Adipocyte (in vitro differentiated cells): ENCODE results near the gene SNRNP200.

Source experiments
- DNase-seq: peaks from one replicate; pipeline ENCODE4 v3.0.0-alpha.2; 2015; ENCODE audit warnings: low read depth
- H3K27me3 ChIP-seq: replicated peaks from 2 replicates; pipeline ENCODE4 v1.7.0; 2013; ENCODE audit warnings: mild to moderate bottlenecking, low read length, moderate library complexity; ENCODE audit not compliant: control insufficient read depth, insufficient read depth
- H3K36me3 ChIP-seq: 2 replicates; pipeline ENCODE4 v1.7.0; 2013; ENCODE audit warnings: low read length, mild to moderate bottlenecking, moderate library complexity; ENCODE audit not compliant: control insufficient read depth, insufficient read depth, severe bottlenecking
- H3K4me1 ChIP-seq: 2 replicates; pipeline ENCODE4 v1.7.0; 2013; ENCODE audit warnings: mild to moderate bottlenecking, low read length, moderate library complexity; ENCODE audit not compliant: control insufficient read depth, insufficient read depth
- H3K4me3 ChIP-seq: 2 replicates; pipeline ENCODE4 v1.7.0; 2013; ENCODE audit warnings: mild to moderate bottlenecking, low read length, moderate library complexity
- H3K9ac ChIP-seq: 2 replicates; pipeline ENCODE4 v1.7.0; 2013; ENCODE audit warnings: mild to moderate bottlenecking, low read length, moderate library complexity
- H3K9me3 ChIP-seq: 2 replicates; pipeline ENCODE4 v1.7.0; 2013; ENCODE audit warnings: mild to moderate bottlenecking, low read length, moderate library complexity; ENCODE audit not compliant: control insufficient read depth

Gene SNRNP200

DNA sequence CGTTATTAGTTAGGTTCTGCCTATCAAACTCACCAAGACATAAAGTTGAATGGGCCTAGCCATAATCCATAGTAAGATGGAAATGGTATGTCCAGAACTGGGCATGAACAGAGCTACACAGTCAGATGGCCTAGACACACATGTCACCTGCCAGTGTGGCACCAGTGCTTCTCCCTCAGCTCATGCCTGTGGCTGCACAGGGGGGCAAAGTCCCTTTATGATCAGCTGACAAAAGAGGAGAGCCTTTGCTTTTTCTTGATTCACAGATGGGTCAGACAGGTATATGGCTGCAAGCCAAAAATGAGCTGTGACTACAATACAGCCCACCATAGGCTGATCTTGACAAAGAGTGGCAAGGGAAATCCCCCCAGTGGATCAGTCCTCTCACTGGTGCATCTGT, 68.5 kb downstream of the SNRNP200 start:
- Histone ChIP-seq H3K36me3 (peaks cover 12% of the 10 kb centered on the region), H3K9me3 (no peaks in the 10 kb centered on the region), H3K4me1 (peaks cover 18% of the 10 kb centered on the region), H3K9ac (no peak overlapping the region), H3K4me3 (no peak overlapping the region), H3K27me3 (no peaks in the 10 kb centered on the region)
- DNase-seq = no peak

DNA sequence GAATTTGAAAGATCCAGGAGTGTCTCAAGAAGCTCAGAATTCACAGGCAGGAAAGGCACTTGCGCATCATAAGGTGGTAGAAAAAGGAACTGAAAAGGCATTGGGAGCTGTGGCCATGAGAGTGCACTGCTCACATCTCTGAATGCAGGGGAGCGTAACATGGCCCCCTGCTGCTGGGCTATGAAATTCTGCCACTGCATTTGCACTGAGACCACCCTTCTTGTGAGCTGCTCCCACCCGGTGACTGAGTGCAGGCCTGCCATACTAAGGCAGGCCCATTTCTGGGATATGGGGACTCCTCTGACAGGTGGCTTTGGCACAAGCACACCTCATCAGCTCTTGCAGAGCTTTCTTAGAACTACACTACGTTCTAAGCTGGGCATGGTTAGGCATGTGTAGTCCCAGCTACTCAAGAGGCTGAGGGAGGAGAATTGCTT, 71.4 kb downstream of the SNRNP200 start:
- H3K36me3 ChIP-seq = peaks cover 5% of the 10 kb centered on the region
- no peak for DNase-seq
- no peaks in the 10 kb centered on the region for H3K4me1 ChIP-seq

DNA sequence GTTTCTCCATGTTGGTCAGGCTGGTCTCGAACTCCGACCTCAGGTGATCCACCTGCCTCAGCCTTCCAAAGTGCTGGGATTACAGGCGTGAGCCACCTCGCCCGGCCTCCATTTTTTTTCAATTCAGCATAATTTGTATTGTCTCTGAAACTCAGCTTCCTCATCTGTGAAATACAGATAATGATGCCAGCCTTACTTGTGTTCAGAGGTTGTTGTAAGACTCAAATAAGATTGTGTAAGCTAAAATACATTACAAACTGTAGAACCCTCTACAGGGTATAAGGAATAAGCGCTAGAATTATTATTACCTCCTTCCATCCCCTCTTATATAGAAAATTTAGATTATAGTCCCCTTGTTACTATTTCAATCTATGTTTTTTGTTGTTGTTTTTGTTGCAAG, 71.9 kb downstream of the SNRNP200 start:
- H3K36me3 ChIP-seq = peaks cover 5% of the 10 kb centered on the region
- no peak overlapping the region for H3K4me3 ChIP-seq
- no peak overlapping the region for H3K9ac ChIP-seq
- H3K27me3 ChIP-seq = no peaks in the 10 kb centered on the region
- H3K9me3 ChIP-seq = no peaks in the 10 kb centered on the region
- no peaks in the 10 kb centered on the region for H3K4me1 ChIP-seq
- DNase-seq = no peak

More for the DNA sequence above, 71.4 kb downstream of the SNRNP200 start:
- Histone ChIP-seq H3K9ac (no peak overlapping the region), H3K4me3 (no peak overlapping the region), H3K9me3 (no peaks in the 10 kb centered on the region), H3K27me3 (no peaks in the 10 kb centered on the region)

DNA sequence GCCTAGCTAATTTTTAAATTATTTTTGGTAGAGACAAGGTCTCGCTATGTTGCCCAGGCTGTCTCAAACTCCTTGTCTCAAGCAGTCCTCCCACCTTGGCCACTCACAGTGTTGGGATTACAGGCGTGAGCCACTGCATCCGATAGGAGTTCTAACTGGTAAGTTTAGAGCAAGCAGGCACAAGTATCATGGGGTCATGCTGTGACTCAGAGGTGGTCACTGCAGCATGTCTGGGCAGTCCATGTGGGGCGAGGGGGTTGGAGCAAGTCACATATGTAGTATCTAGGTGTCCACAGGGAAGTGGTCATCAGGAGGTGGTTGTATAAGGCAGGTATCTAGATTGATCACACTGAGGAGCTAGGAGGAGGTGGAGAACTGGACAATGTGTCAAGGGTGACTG, 74.0 kb downstream of the SNRNP200 start:
- DNase-seq = no peak
- H3K9ac ChIP-seq = no peak overlapping the region
- H3K27me3 ChIP-seq = no peaks in the 10 kb centered on the region
- no peaks in the 10 kb centered on the region for H3K9me3 ChIP-seq
- no peaks in the 10 kb centered on the region for H3K36me3 ChIP-seq
- H3K4me1 ChIP-seq = no peaks in the 10 kb centered on the region
- H3K4me3 ChIP-seq = no peak overlapping the region

DNA sequence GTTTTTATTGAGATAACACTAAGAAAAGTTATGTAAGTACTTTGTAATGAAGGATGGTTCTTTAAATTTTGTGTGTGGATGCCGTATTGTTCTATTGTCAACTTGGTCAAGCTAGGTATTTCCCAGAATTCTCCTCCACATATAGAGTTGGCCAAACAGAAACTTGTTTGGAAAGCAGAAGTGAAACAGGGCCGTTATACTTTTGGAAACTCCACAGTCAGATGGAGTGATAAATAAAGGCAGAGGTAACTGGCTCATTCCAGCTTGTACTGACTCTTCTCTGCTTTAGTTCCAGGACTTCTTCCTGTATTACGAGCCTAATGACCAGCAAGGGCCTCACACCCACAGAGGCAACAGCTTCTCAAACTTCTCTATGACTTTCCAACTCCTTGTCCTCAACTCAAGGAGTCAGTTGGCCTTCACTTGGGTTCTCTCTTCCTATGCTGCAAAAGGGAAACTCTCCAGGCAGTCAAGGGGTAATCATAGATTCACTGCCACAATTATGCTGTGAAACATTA, 80.3 kb downstream of the SNRNP200 start:
- no peak overlapping the region for H3K4me3 ChIP-seq
- H3K36me3 ChIP-seq = no peaks in the 10 kb centered on the region
- H3K9me3 ChIP-seq = no peaks in the 10 kb centered on the region
- no peak overlapping the region for H3K9ac ChIP-seq
- DNase-seq = no peak
- H3K4me1 ChIP-seq = peaks cover 18% of the 10 kb centered on the region
- H3K27me3 ChIP-seq = no peaks in the 10 kb centered on the region
